ENCODE measurements around the gene RHBDL2. TPM values are rescaled to one million over a fixed set of nuclear protein-coding genes. Genes with fewer than 3 reads are reported as not detected.

Gene RHBDL2
- total RNA-seq, 1 donor from 2014 or later = not detected

GRCh38 chr1:38929476-38929875 is 12.2 kb downstream of the RHBDL2 start:
- H3K27me3 Mint-ChIP-seq (ENCODE audit: low read depth, unreplicated experiment) = no peaks in the 10 kb centered on the region
- FAIRE-seq = no peak
- H3K4me3 Mint-ChIP-seq (ENCODE audit: unreplicated experiment) = no peak overlapping the region
- no peak overlapping the region for H3K27ac Mint-ChIP-seq (ENCODE audit: unreplicated experiment)
- H3K4me1 Mint-ChIP-seq (ENCODE audit: low read depth, unreplicated experiment) = peaks cover 4% of the 10 kb centered on the region
- no peaks in the 10 kb centered on the region for H3K27me3 ChIP-seq (ENCODE audit: insufficient read depth, low read length)
- no peak overlapping the region for H3K4me3 ChIP-seq (ENCODE audit: insufficient read depth, low read depth, low read length)
- H4K20me1 ChIP-seq (ENCODE audit: insufficient read depth, low read length) = no peaks in the 10 kb centered on the region
- H3K36me3 ChIP-seq (ENCODE audit: insufficient read depth, low read length) = no peaks in the 10 kb centered on the region
- no peaks in the 10 kb centered on the region for H3K9me3 ChIP-seq (ENCODE audit: insufficient read depth, low read depth, low read length)
- no peak overlapping the region for H3K4me2 ChIP-seq (ENCODE audit: low read length)
- no peaks in the 10 kb centered on the region for H3K9me3 Mint-ChIP-seq (ENCODE audit: unreplicated experiment)
- DNase-seq (ENCODE audit: low read depth) = peak; percentile 14
- H3K9ac ChIP-seq (ENCODE audit: low read length) = no peak overlapping the region
- no peak overlapping the region for H3K27ac ChIP-seq (ENCODE audit: low read depth, low read length)
- H3K79me2 ChIP-seq (ENCODE audit: insufficient read depth, low read length) = no peaks in the 10 kb centered on the region
- no peaks in the 10 kb centered on the region for H3K4me1 ChIP-seq (ENCODE audit: insufficient read depth, low read length)
- no peak overlapping the region for H2AFZ ChIP-seq (ENCODE audit: low read depth, low read length)
- peaks cover 3% of the 10 kb centered on the region for H3K36me3 Mint-ChIP-seq (ENCODE audit: low read depth, unreplicated experiment)
- TF ChIP-seq, protein P1, sequence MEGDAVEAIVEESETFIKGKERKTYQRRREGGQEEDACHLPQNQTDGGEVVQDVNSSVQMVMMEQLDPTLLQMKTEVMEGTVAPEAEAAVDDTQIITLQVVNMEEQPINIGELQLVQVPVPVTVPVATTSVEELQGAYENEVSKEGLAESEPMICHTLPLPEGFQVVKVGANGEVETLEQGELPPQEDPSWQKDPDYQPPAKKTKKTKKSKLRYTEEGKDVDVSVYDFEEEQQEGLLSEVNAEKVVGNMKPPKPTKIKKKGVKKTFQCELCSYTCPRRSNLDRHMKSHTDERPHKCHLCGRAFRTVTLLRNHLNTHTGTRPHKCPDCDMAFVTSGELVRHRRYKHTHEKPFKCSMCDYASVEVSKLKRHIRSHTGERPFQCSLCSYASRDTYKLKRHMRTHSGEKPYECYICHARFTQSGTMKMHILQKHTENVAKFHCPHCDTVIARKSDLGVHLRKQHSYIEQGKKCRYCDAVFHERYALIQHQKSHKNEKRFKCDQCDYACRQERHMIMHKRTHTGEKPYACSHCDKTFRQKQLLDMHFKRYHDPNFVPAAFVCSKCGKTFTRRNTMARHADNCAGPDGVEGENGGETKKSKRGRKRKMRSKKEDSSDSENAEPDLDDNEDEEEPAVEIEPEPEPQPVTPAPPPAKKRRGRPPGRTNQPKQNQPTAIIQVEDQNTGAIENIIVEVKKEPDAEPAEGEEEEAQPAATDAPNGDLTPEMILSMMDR (IDR thresholded peaks at IDR 0.05; ENCODE audit: insufficient read depth, low read depth, low read length) = no peak
- no peak for TF ChIP-seq EZH2 (IDR thresholded peaks at IDR 0.05; ENCODE audit: insufficient read depth, low read length)

DNA sequence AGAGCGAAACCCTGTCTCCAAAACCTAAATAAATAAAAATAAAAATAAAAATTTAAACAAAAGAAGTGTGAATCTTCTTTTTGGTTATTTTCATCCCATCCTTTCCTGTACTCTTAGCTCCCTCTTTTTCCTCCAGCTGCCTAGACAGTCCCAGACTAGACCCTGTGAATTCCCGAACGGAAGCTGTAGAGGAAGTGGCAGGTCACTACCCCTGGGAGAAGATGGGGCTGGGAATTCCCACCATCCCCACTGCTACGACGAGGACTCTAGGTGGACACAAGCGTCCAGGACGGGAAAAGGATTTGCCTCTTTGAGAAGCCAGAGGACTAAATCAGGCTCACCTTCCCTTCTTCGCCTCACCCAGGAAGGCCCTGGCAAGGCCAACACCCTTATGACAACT is 12.6 kb downstream of the RHBDL2 start:
- no peaks in the 10 kb centered on the region for H3K9me3 ChIP-seq (ENCODE audit: insufficient read depth, low read depth, low read length)
- DNase-seq (ENCODE audit: low read depth) (no peak), FAIRE-seq (no peak)
- H3K27me3 ChIP-seq (ENCODE audit: insufficient read depth, low read length) = no peaks in the 10 kb centered on the region
- no peak overlapping the region for H3K4me3 Mint-ChIP-seq (ENCODE audit: unreplicated experiment)
- no peaks in the 10 kb centered on the region for H3K79me2 ChIP-seq (ENCODE audit: insufficient read depth, low read length)
- H3K4me2 ChIP-seq (ENCODE audit: low read length) = no peak overlapping the region
- peaks cover 3% of the 10 kb centered on the region for H3K36me3 Mint-ChIP-seq (ENCODE audit: low read depth, unreplicated experiment)
- no peak overlapping the region for H3K27ac Mint-ChIP-seq (ENCODE audit: unreplicated experiment)
- H2AFZ ChIP-seq (ENCODE audit: low read depth, low read length) = no peak overlapping the region
- H4K20me1 ChIP-seq (ENCODE audit: insufficient read depth, low read length) = no peaks in the 10 kb centered on the region
- H3K9ac ChIP-seq (ENCODE audit: low read length) = no peak overlapping the region
- H3K27me3 Mint-ChIP-seq (ENCODE audit: low read depth, unreplicated experiment) = no peaks in the 10 kb centered on the region
- H3K4me1 Mint-ChIP-seq (ENCODE audit: low read depth, unreplicated experiment) = peaks cover 4% of the 10 kb centered on the region
- H3K4me3 ChIP-seq (ENCODE audit: insufficient read depth, low read depth, low read length) = no peak overlapping the region
- no peaks in the 10 kb centered on the region for H3K9me3 Mint-ChIP-seq (ENCODE audit: unreplicated experiment)
- no peaks in the 10 kb centered on the region for H3K4me1 ChIP-seq (ENCODE audit: insufficient read depth, low read length)
- no peaks in the 10 kb centered on the region for H3K36me3 ChIP-seq (ENCODE audit: insufficient read depth, low read length)
- TF ChIP-seq, protein P1 (IDR thresholded peaks at IDR 0.05; ENCODE audit: insufficient read depth, low read depth, low read length) = no peak
- TF ChIP-seq EZH2 (IDR thresholded peaks at IDR 0.05; ENCODE audit: insufficient read depth, low read length) = no peak
- no peak overlapping the region for H3K27ac ChIP-seq (ENCODE audit: low read depth, low read length)

DNA sequence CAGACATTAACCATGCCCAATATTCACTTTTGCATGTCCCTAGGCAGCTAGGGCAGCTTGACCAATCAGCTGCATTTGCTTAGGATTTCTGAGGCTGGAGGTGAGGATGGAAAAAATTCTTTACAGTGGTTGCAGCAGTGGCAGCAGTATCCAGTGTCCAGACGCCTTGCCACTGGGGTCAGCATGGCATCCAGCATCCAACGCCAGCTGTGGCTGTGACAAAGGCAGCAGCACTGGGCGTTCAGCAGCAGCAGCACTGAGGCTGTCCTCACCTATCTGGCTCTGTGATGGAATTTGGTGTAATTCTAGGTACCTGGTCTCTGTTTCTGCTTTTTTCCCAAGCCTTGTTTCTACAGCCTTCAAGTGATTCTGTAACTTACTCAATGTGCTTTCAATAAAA is 15.5 kb downstream of the RHBDL2 start:
- Histone ChIP-seq H2AFZ (ENCODE audit: low read depth, low read length) (no peak overlapping the region), H3K9me3 (ENCODE audit: insufficient read depth, low read depth, low read length) (no peaks in the 10 kb centered on the region), H3K4me1 (ENCODE audit: insufficient read depth, low read length) (no peaks in the 10 kb centered on the region), H3K4me3 (ENCODE audit: insufficient read depth, low read depth, low read length) (no peak overlapping the region), H3K79me2 (ENCODE audit: insufficient read depth, low read length) (no peaks in the 10 kb centered on the region), H3K27ac (ENCODE audit: low read depth, low read length) (no peak overlapping the region), H3K9ac (ENCODE audit: low read length) (no peak overlapping the region), H4K20me1 (ENCODE audit: insufficient read depth, low read length) (no peaks in the 10 kb centered on the region), H3K4me2 (ENCODE audit: low read length) (no peak overlapping the region), H3K27me3 (ENCODE audit: insufficient read depth, low read length) (no peaks in the 10 kb centered on the region), H3K36me3 (ENCODE audit: insufficient read depth, low read length) (no peaks in the 10 kb centered on the region)
- H3K9me3 Mint-ChIP-seq (ENCODE audit: unreplicated experiment) = no peaks in the 10 kb centered on the region
- DNase-seq (ENCODE audit: low read depth) (no peak), FAIRE-seq (no peak)
- no peaks in the 10 kb centered on the region for H3K27me3 Mint-ChIP-seq (ENCODE audit: low read depth, unreplicated experiment)
- no peak overlapping the region for H3K4me3 Mint-ChIP-seq (ENCODE audit: unreplicated experiment)
- H3K36me3 Mint-ChIP-seq (ENCODE audit: low read depth, unreplicated experiment) = no peaks in the 10 kb centered on the region
- TF ChIP-seq EZH2 (IDR thresholded peaks at IDR 0.05; ENCODE audit: insufficient read depth, low read length) = no peak
- TF ChIP-seq, protein P1 (IDR thresholded peaks at IDR 0.05; ENCODE audit: insufficient read depth, low read depth, low read length) = no peak
- H3K4me1 Mint-ChIP-seq (ENCODE audit: low read depth, unreplicated experiment) = peaks cover 1% of the 10 kb centered on the region
- H3K27ac Mint-ChIP-seq (ENCODE audit: unreplicated experiment) = no peak overlapping the region

Measured in astrocyte (in vitro differentiated cells and primary cell).